HG03097 (cell line): ENCODE data around the gene MORN2.
A peak's percentile ranks its signal among the peaks of the same experiment; 100 is the strongest.

Experiments used
- ATAC-seq: cut with Tn5 transposase; IDR thresholded peaks from one replicate; pipeline ENCODE4 v1.9.1; 2021; ENCODE audit not compliant: unreplicated experiment, low FRiP score

MORN2 gene

DNA sequence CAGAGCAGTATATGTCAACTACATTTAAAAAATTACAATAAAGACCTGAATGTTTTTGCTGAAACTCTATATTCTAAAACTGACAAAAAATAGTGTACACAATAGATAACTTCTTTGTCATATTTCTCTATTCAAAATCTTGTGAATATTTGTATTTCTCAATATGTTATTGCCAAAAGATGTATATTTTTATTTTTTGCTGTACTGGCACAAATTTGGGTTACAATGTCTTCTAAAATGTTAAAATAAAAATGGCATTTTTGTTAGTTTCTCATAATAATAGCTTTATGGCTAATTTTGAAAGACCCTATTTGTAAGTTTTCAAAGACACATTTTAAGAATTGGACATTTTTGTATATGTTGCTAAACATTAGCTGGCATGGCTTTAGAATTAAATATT lies 13.3 kb downstream of the MORN2 start:
- no peak for ATAC-seq

DNA sequence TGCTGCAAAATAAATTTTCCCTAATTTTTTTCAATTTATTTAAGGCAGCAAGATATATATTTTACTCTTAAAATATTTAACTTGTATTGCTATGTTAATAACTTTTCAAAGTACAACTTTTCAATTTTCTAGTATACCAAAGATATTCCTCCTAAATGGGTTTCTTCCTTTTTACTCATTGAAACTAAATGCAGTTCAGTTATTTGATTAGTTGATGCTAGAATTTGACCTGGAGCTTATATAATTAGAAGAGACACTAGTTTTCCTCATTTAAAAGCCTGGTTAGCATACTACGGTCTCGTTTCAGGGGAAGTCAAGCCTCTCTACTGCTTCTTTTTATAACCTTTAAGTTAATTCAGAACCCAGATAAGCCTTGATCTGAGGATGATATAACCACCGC lies 13.8 kb downstream of the MORN2 start, which contains the start of gene ARHGEF33:
Gene ARHGEF33, plus strand, starts transcription at position 301 of the 400 bp plus-strand sequence. CDS start 29,573 bp downstream, outside the sequence.
- no peak for ATAC-seq

DNA sequence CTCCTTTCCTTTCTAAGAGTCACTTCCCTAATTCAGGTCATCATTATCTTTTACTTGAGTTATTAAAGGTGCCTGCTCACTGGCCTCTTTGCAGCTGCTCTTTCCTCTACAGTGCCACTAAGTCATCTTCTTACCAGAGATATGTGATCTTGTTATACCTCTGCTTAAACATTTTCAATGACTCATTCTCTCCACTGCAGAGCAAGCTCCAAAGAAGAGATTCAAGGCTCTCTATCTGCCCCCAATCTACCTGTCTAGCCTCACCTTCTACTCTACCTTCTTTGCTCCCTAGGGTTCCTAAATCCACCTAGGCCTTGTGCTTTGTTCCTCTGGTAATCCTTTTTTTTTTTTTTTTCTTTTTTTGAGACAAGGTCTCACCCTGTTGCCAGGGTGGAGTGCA lies 17.0 kb downstream of the MORN2 start:
- no peak for ATAC-seq

DNA sequence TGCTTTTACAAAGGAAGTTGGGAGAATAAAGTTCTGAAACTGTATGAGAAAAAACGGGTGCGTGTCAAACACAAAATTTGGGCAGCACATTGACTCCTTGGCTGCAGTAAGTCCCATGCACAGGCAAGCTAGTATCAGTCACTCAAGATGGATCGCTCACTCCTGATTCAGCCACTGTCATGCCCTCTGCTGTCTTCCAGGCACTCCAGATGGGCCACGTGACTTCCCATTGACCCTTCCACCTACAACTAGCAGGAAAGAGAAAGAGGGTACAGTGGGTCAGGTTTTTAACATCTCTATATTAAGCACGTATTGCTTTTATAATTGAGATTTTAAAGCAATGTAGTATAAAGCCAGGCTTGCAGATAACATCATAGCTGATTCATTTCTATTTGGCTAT lies 22.5 kb downstream of the MORN2 start:
- ATAC-seq, result no peak

DNA sequence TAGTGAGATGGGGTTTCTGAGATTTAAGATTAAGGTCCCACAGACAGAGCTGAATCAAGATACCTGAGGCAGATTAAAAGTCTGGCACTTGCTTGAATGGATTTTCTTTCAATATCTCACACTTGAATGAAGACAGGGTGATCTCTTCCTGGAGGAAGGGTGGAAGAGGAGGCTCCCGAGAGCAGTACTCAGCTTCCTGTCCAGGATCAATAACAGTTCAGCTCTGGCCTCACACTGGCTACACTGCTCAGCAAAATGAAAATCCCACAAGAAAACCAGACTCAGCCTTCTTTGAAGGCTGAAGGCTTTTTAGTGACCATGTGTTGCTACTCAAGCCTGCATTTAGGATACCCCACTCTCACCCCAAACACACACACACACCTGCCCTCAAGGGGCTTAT lies 24.9 kb downstream of the MORN2 start:
- ATAC-seq, result no peak

DNA sequence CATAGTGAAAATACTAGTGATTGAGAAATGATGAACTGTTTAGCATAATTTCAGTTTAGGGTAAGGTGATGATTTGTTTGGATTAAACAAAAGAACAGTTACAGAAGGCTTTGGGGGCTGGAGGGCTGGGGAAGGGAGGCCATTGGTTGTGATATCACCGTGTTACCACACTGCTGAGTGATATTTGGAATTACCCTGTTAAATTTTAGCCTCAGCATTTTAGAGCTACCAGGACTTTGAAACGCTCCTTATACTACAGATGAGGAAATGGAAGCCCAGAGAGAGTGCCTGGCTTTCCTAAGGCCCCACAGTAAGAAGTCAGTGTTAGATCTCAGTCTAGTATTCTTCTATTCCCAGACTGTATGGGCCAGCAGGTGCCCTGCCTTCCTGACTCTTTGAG lies 29.5 kb downstream of the MORN2 start:
- no peak for ATAC-seq

DNA sequence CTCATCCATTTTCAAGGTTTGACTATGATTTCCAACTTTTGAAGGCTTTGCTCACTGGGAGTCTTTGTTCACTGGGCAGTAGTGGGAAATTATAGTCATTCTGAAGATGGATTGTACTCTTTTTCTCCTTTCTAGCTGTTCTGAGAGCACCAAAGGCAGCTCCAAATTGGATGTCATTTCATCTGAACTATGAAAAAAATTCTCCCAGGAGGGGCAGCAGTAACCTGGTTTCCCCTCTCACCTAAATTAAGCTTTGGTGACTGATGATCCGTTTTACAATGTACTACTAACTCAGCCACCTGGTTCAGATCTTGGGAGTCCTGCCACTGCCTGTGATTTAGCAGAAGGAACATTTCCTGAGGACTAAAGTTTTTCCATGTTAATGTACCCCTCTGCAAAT lies 31.5 kb downstream of the MORN2 start:
- ATAC-seq, result no peak

DNA sequence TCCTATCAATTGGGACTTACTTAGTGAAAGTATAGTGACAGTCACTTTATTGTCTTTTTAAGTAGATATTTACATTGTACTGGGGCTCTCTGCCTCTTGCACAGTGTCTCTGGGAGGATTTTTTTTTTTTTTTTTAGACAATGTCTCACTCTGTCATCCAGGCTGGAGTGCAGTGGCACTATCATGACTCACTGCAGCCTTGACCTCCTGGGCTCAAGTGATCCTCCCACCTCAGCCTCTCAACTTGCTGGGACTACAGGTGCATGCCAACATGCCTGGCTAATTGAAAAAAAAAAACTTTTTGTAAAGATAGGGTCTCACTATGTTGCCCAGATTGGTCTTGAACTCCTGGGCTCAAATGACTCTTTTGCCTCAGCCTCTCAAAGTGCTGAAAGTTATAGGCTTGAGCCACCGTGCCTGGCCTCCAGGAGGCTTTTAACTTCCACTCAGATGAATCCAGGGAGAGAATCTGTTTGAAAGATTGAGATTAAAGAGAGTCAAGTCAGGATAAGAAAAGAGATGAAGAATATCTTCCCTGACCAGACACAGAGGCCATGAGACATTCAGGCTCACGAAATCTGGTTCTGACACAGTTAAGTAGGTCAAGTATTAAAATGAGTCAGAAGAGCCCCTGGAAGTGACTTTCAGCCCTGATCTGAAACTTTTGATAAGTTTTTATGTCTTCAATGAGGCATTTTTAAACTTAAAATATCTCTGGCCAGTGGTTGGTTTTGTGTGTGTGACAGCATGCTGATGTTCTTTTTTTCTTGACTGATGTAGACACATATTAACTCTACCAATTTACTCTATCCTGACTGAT lies 32.2 kb downstream of the MORN2 start:
- ATAC-seq, result peak; percentile 74

DNA sequence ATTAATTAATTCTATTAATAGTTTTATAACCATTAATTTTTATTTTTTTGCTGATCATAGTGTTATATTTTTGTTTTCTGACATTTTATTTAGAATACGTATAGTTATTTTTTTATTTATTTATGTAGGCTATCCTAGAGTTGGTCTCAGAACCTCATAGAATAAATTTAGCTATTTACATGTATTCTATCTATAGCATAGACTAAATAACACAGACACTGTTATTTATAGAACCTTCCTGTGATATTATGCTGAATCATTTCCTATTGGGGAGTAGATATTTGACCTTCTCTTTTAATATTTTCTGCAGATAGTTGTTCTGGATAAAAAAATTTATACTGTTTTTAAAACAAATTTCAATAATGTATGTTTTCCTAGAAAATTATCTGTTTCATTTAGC lies 34.1 kb downstream of the MORN2 start:
- no peak for ATAC-seq

DNA sequence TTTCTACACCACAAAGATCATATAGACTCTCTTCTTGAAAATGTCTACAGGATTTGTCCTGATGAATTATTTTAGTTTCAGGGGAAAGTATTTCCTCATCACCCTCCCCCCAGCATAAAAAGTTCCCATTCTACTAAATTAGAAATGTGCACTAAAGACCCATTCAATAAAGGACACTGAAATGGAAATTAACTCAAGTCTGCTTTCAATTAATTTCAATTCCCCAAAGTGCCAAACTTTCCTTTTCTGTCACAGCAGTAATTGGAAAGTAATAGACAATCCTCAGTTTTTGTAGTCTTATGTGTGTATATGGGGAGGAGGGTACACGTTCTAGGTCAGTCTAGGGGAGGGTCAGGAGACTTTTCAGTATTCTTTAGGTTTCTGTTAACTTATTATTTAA lies 35.4 kb downstream of the MORN2 start:
- no peak for ATAC-seq

DNA sequence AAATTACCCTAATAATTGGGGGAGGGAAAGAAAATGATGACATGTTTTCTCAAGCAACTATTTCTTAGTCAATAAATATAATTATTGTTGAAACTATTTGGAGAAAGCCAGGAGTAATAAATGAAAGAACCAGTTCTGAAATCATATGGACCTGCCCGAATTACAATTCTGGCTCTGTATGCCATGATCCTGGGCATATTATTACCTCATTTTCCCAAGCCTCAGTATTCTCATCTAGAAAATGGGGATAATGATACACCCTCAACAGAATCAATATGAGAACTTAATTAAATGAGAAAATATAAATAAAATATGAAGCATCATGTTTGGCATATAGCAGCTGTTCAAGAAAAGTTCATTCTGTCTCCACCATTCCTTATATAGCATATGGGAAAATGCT lies 36.8 kb downstream of the MORN2 start:
- ATAC-seq, result no peak

DNA sequence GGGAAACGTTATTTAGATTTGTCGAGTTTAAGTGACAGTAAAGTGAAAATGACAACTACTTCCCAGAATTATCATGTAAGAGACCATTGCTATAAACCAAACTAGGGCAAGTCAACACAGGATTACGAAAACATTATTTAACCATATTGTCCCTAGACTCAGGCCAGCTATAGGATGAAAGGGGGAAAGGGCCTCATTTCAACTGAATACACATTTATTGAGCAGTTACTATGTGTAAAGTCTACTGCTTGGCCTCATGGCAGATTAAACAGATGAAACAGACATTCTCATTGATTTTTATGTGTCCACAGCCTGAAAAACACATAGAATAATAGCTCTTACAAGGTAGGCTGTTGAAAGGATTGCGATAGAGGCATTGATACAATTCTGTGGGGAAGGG lies 46.6 kb downstream of the MORN2 start:
- ATAC-seq, result no peak

DNA sequence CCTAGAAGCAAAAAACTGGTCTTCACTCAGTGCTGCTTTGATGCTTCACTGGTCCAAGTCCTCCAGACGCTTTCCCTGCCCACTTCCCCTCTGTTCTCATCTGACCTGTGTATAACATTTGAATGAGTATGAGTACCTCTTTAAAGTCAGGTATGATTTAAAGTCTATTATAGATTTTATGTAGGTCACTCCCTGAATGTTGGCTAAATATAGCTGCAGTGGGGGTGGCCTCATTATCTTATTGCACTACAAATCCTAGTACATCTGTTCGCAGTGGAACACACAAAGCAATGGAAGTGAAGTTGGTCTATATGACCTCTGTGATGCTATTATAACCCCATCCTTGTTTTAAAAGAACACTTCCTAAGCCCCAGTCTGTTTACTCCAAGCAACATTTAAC lies 47.1 kb downstream of the MORN2 start:
- ATAC-seq, result no peak

DNA sequence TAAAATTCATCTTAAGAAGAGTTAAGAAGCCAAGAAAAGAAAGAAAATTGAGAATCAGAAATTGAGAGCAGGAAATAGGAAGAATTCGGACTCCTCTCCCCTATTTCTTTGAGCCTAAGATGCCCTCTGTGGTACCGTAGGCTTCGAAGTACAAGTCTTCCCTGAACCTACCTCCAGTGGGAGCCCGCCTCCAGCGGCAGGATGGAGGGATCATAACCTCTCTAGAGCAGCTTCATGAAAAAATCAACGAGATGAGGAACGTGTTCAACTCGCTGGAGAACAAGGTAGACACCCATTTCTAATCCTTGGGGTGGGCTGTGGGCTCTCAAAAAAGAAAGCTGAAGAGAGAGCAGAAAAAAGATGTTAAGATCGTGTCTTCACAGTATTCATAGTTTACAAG lies 50.2 kb downstream of the MORN2 start:
- no peak for ATAC-seq

DNA sequence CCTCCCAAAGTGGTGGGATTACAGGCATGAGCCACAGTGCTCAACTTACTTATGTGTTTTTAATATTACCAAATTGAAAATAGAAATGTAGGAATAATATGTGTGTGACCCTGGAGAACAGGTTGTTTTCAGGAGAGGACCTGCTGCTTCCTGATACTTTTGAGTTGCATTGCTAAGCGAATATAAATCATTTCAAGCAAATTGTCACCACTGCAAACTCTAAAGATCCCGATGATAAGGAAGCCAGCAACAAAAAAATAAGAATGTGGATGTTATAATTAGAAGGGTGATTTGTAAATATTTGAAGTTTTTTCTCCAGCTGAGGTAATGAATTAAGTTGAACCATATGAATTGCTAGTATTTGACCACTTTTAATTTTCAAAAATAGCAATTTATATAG lies 54.8 kb downstream of the MORN2 start:
- ATAC-seq, result no peak
